ENCODE results near the gene AGPAT1. TPM values are rescaled to one million over a fixed set of nuclear protein-coding genes. Genes with fewer than 3 reads are reported as not detected.

The AGPAT1 gene
- total and polyA plus RNA-seq, 10 donors, result 13.6 to 39.7 (median 32.1) TPM

DNA sequence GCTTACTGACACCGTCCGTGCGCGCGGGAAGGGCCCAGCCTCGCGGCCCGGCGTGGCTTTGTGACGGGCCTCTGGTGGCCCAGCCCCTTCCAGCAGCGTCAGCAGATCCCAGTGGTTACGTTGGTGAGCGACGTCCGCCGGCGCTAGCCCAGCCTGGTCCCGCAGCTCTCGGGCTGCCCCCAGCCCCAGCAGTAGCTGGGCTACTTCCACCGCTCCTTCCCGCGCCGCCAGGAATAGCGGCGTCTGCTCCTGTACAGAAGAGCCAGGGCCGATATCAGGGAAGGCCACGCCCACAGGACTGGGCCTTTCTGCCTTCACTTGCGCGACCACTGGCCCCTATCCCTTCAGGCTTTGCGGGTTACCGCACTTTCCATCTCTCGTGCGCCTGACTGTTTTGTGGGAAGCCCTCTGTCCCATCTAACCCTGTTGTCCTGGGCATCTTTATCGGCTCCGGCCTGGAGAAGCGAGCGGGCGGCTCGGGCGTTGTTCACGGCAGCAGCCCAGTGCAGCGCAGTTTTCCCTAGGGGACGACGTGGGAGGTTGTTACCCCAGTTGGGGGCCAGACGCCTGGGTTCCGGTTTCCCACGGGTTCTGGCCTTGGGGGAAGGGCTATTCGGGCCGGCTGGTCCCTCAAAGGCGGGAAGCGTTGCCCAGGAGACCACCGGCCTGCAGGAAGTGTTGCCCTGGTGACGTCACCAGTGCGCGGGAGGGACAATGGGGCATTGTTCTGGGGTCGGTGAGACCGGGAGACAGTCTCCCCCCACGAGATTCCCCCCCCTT, 20.2 kb upstream of the AGPAT1 start:
- Histone ChIP-seq H3K4me3 (peak overlapping the region; percentile 57 to 89 (median 66)), H3K4me1 (peaks cover 34 to 59% (median 56%) of the 10 kb centered on the region in 6 donors), H3K27me3 (replicated peaks in 1 of 7) (no peaks in the 10 kb centered on the region), H3K9me3 (no peaks in the 10 kb centered on the region), H3K27ac (peak overlapping the region; percentile 98 to 100 (median 100)), H3K36me3 (peaks cover 0 to 5% (median 0%) of the 10 kb centered on the region in 6 donors)
- TF ChIP-seq POLR2A (IDR thresholded peaks at IDR 0.05), result peak; percentile 93 to 98 (median 97)
- TF ChIP-seq, protein P1, sequence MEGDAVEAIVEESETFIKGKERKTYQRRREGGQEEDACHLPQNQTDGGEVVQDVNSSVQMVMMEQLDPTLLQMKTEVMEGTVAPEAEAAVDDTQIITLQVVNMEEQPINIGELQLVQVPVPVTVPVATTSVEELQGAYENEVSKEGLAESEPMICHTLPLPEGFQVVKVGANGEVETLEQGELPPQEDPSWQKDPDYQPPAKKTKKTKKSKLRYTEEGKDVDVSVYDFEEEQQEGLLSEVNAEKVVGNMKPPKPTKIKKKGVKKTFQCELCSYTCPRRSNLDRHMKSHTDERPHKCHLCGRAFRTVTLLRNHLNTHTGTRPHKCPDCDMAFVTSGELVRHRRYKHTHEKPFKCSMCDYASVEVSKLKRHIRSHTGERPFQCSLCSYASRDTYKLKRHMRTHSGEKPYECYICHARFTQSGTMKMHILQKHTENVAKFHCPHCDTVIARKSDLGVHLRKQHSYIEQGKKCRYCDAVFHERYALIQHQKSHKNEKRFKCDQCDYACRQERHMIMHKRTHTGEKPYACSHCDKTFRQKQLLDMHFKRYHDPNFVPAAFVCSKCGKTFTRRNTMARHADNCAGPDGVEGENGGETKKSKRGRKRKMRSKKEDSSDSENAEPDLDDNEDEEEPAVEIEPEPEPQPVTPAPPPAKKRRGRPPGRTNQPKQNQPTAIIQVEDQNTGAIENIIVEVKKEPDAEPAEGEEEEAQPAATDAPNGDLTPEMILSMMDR (IDR thresholded peaks at IDR 0.05 in 8 of 11, conservative IDR thresholded peaks at IDR 0.05 in 3 of 11), result peak in 2 of 11 experiments; percentile 37 to 51
- TF ChIP-seq POLR2AphosphoS5 (IDR thresholded peaks at IDR 0.05), result peak; percentile 99 to 100 (median 99)
- peak; percentile 96 for DNase-seq
- 0 to 1% (median 1%) methylated on average over 28 to 58 of the region's 58 CpGs for WGBS, 5 donors
- intact Hi-C loops (cut with DNase I; ENCODE audit: low total_unique reads), result loop anchor here (10.0 kb wide), 1 partner anchor 71 kb away; the partner anchor contains the start of gene ATF6B

DNA sequence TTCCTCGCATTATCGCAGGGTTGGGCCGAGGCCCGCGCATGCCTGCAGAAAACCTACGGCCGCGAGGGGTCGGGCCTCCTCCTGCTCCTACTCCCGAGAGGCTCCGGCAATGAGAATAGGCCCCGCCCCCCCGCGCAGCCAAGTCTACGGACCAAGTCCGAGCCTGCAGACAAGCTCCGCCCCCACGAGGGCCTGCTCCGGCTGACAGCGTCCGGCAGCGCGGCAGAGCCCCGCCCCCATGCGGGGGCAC, 19.7 kb upstream of the AGPAT1 start:
- Histone ChIP-seq H3K27ac (peak overlapping the region; percentile 98 to 100 (median 100)), H3K27me3 (replicated peaks in 1 of 7) (no peaks in the 10 kb centered on the region), H3K36me3 (peaks cover 0 to 8% (median 0%) of the 10 kb centered on the region in 6 donors), H3K4me1 (peaks cover 39 to 64% (median 61%) of the 10 kb centered on the region in 6 donors), H3K9me3 (no peaks in the 10 kb centered on the region), H3K4me3 (peak overlapping the region in 7 of 8 donors; percentile 57 to 89 (median 67))
- DNase-seq, result peak; percentile 100
- TF ChIP-seq, protein P1 (IDR thresholded peaks at IDR 0.05 in 8 of 11, conservative IDR thresholded peaks at IDR 0.05 in 3 of 11), result peak; percentile 80 to 97 (median 90)
- no peak for TF ChIP-seq POLR2AphosphoS5 (IDR thresholded peaks at IDR 0.05)
- TF ChIP-seq POLR2A (IDR thresholded peaks at IDR 0.05), result no peak
- intact Hi-C loops (cut with DNase I; ENCODE audit: low total_unique reads), result loop anchor here (10.0 kb wide), 1 partner anchor 71 kb away; the partner anchor contains the start of gene ATF6B
- 0 to 1% (median 0%) methylated on average over 13 to 25 of the region's 25 CpGs for WGBS, 5 donors

DNA sequence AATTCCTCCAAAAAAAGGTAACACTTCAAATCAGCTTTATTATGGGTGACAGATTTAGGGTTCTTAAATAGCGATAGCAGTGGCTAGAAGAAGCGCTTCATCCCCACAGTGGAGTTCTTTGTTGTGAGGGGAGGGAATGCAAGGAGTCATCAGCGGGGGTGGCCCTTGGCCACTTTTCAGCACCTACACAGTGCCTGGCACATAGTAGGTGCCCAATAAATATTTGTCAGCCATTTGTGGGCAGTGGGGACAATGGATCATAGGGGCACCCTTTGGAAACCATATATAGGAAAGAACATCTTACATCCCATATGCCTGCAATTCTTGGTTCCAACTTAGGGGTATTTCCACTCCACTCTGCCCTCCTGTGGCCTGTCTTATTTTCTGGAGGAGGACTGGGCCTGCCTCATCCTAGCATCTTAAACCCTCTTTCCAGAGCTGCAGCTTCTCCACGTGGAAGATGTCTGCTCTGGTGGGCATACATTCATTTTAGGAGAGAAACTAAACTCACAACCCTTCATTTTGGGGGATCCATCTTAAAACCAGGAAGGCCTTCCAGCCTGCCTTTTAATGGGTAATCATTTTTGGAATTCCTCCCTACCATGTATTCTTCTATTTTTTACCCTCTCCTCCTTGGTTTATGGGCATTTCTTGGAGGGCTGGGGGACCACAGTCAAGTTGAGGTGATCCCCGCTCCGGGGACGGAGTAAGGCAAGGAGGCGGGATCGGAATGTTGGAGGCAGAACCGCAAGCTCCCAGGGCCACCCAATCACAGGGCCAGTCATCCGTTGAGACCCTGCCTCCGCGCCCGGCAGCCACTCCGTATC, 19.2 kb upstream of the AGPAT1 start:
- intact Hi-C loops (cut with DNase I; ENCODE audit: low total_unique reads), result loop anchor here (10.0 kb wide), 1 partner anchor 70 kb away; the partner anchor contains the start of gene ATF6B
- 16 to 18% (median 18%) methylated on average over 15 of the region's 15 CpGs for WGBS, 5 donors
- peak in 1 of 3 donors; percentile 86 for TF ChIP-seq POLR2AphosphoS5 (IDR thresholded peaks at IDR 0.05)
- TF ChIP-seq POLR2A (IDR thresholded peaks at IDR 0.05), result peak in 2 of 3 donors; percentile 37 to 66
- TF ChIP-seq, protein P1 (IDR thresholded peaks at IDR 0.05 in 8 of 11, conservative IDR thresholded peaks at IDR 0.05 in 3 of 11), result peak in 1 of 11 experiments; percentile 36
- Histone ChIP-seq H3K4me1 (peaks cover 39 to 67% (median 64%) of the 10 kb centered on the region in 6 donors), H3K4me3 (peak overlapping the region; percentile 20 to 89 (median 48)), H3K9me3 (no peaks in the 10 kb centered on the region), H3K27ac (peak overlapping the region; percentile 98 to 100 (median 100)), H3K36me3 (peaks cover 0 to 8% (median 0%) of the 10 kb centered on the region in 6 donors), H3K27me3 (replicated peaks in 1 of 7) (no peaks in the 10 kb centered on the region)
- no peak for DNase-seq

Data from spleen (tissue), 11 donors.